ENCODE data around the gene PAF1. TPM values are rescaled to one million over a fixed set of nuclear protein-coding genes. Genes with fewer than 3 reads are reported as not detected.

The PAF1 gene
- total RNA-seq, 1 experiment from 2014 or later, result 53.5 TPM

- ChIA-PET CTCF (no interaction called here), POLR2A (no interaction called here), RAD21 (ENCODE audit: low non-redundant PET in 1 of 2, low total read pairs in 2 of 2, uncharacterized antibody in 2 of 2, unreplicated experiment in 2 of 2) (no interaction called here)
- H3K27ac ChIP-seq (ENCODE audit: low read depth, low read length), result no peak overlapping the region
- H3K9ac ChIP-seq (ENCODE audit: low read length), result no peak overlapping the region
- H3K9me3 ChIP-seq (ENCODE audit: control insufficient read depth in 1 of 2, insufficient read depth in 1 of 2, low read depth in 1 of 2, low read length in 2 of 2), result no peaks in the 10 kb centered on the region
- H3K4me2 ChIP-seq (ENCODE audit: low read length), result no peak overlapping the region
- intact Hi-C loops (cut with micrococcal nuclease), result loop anchor here (5.0 kb wide), 1 partner anchor 73 kb away; the partner anchor contains the start of gene PLEKHG2
- no peaks in the 10 kb centered on the region for H3K9me2 ChIP-seq (ENCODE audit: insufficient read depth)
- no peak overlapping the region for H3K4me3 ChIP-seq (replicated peaks in 1 of 2; ENCODE audit: low read depth in 1 of 2, low read length in 2 of 2)
- no peaks in the 10 kb centered on the region for H4K20me1 ChIP-seq (ENCODE audit: insufficient read depth)
- no peak for DNase-seq (ENCODE audit: low read depth, low spot score)
- H3K79me2 ChIP-seq (ENCODE audit: insufficient read depth, low read length), result peaks cover 29% of the 10 kb centered on the region
- H2AFZ ChIP-seq (ENCODE audit: low read depth, low read length, poor library complexity, severe bottlenecking), result no peak overlapping the region
- no peaks in the 10 kb centered on the region; a peak in 1 of 4 replicates for H3K36me3 ChIP-seq (ENCODE audit: control insufficient read depth in 1 of 2, insufficient read depth in 2 of 2, low read length in 2 of 2)
- BruUV-seq (replicated peaks), result no TSS peak
- ATAC-seq, result no peak
- H3K27me3 ChIP-seq (ENCODE audit: insufficient read depth, low read length), result no peaks in the 10 kb centered on the region
- H3K4me1 ChIP-seq (ENCODE audit: control insufficient read depth in 1 of 2, insufficient read depth in 2 of 2, low read length in 2 of 2), result peaks cover 8 to 27% of the 10 kb centered on the region in 2 experiments
- TF ChIP-seq REST (IDR thresholded peaks at IDR 0.05; ENCODE audit: low read depth) (no peak), SIN3A (IDR thresholded peaks at IDR 0.05; ENCODE audit: low read depth) (no peak), ZNF274 (IDR thresholded peaks at IDR 0.05; ENCODE audit: low read depth, low read length) (no peak), ATF3 (IDR thresholded peaks at IDR 0.05) (no peak), POLR2A (IDR thresholded peaks at IDR 0.05; ENCODE audit: borderline replicate concordance, extremely low read depth, insufficient read depth, insufficient read length) (no peak)
Observed at GRCh38 chr19:39339674-39340073, 51.2 kb downstream of the PAF1 start.

DNA sequence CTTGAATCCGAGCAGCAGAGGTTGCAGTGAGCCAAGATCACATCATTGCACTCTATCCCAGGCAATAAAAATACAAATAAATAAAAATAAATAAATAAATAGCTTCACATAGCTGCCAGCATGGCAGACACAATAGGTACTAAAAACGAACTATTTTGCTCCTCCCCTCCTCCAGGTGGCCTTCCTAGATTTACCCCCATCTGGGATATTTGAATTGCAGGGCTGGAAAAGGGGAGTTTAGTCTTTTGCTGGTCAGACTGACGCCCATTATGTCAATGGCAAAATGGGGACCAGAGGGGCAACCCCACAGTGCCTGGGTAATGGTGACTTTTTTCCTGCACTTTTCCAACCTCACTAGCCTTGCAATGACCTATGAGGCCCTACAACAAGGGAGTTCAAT, 54.4 kb downstream of the PAF1 start:
- Histone ChIP-seq H3K79me2 (ENCODE audit: insufficient read depth, low read length) (peaks cover 7% of the 10 kb centered on the region; the same call in 1 of the 2 replicates), H3K36me3 (ENCODE audit: control insufficient read depth in 1 of 2, insufficient read depth in 2 of 2, low read length in 2 of 2) (no peaks in the 10 kb centered on the region), H3K4me3 (replicated peaks in 1 of 2; ENCODE audit: low read depth in 1 of 2, low read length in 2 of 2) (no peak overlapping the region), H2AFZ (ENCODE audit: low read depth, low read length, poor library complexity, severe bottlenecking) (no peak overlapping the region), H3K4me1 (ENCODE audit: control insufficient read depth in 1 of 2, insufficient read depth in 2 of 2, low read length in 2 of 2) (peaks cover 3 to 16% of the 10 kb centered on the region in 2 experiments), H3K9me2 (ENCODE audit: insufficient read depth) (no peaks in the 10 kb centered on the region), H3K4me2 (ENCODE audit: low read length) (no peak overlapping the region), H3K27me3 (ENCODE audit: insufficient read depth, low read length) (no peaks in the 10 kb centered on the region), H4K20me1 (ENCODE audit: insufficient read depth) (no peaks in the 10 kb centered on the region), H3K9ac (ENCODE audit: low read length) (no peak overlapping the region), H3K27ac (ENCODE audit: low read depth, low read length) (no peak overlapping the region), H3K9me3 (ENCODE audit: control insufficient read depth in 1 of 2, insufficient read depth in 1 of 2, low read depth in 1 of 2, low read length in 2 of 2) (no peaks in the 10 kb centered on the region)
- intact Hi-C loops (cut with micrococcal nuclease), result no loop called here
- no TSS peak for BruUV-seq (replicated peaks)
- ATAC-seq (no peak), DNase-seq (ENCODE audit: low read depth, low spot score) (no peak)
- TF ChIP-seq POLR2AphosphoS5 (IDR thresholded peaks at IDR 0.05; ENCODE audit: low read depth, low read length), result no peak
- no peak for TF ChIP-seq ATF3 (IDR thresholded peaks at IDR 0.05)
- no peak for TF ChIP-seq SRF (IDR thresholded peaks at IDR 0.05; ENCODE audit: low read depth)
- TF ChIP-seq, protein P1, sequence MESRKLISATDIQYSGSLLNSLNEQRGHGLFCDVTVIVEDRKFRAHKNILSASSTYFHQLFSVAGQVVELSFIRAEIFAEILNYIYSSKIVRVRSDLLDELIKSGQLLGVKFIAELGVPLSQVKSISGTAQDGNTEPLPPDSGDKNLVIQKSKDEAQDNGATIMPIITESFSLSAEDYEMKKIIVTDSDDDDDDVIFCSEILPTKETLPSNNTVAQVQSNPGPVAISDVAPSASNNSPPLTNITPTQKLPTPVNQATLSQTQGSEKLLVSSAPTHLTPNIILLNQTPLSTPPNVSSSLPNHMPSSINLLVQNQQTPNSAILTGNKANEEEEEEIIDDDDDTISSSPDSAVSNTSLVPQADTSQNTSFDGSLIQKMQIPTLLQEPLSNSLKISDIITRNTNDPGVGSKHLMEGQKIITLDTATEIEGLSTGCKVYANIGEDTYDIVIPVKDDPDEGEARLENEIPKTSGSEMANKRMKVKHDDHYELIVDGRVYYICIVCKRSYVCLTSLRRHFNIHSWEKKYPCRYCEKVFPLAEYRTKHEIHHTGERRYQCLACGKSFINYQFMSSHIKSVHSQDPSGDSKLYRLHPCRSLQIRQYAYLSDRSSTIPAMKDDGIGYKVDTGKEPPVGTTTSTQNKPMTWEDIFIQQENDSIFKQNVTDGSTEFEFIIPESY (IDR thresholded peaks at IDR 0.05; ENCODE audit: extremely low read depth, insufficient replicate concordance, low read length), result no peak
- no peak for TF ChIP-seq EZH2 (IDR thresholded peaks at IDR 0.05)
- TF ChIP-seq ZNF274 (IDR thresholded peaks at IDR 0.05; ENCODE audit: low read depth, low read length), result no peak
- ChIA-PET RAD21 (ENCODE audit: low non-redundant PET in 1 of 2, low total read pairs in 2 of 2, uncharacterized antibody in 2 of 2, unreplicated experiment in 2 of 2) (no interaction called here), POLR2A (no interaction called here), CTCF (interaction anchor here (2.3 kb wide), 1 partner anchor 9 kb away, joined by 6 read pairs; no protein-coding TSS in a partner anchor)
